Neural progenitor cell (in vitro differentiated cells): ENCODE data around the gene C4B.

Experiments
- CTCF ChIP-seq: fragments of 200-600 bp; sonication (generic); IDR thresholded peaks from 2 replicates; pipeline ENCODE4 v1.5.1; 2017; ENCODE audit warnings: antibody characterized with exemption, mild to moderate bottlenecking
- EZH2phosphoT487 ChIP-seq: fragments of 200-600 bp; sonication (generic); IDR thresholded peaks from 2 replicates; pipeline ENCODE4 v1.6.1; 2017; ENCODE audit warnings: antibody characterized with exemption

DNA sequence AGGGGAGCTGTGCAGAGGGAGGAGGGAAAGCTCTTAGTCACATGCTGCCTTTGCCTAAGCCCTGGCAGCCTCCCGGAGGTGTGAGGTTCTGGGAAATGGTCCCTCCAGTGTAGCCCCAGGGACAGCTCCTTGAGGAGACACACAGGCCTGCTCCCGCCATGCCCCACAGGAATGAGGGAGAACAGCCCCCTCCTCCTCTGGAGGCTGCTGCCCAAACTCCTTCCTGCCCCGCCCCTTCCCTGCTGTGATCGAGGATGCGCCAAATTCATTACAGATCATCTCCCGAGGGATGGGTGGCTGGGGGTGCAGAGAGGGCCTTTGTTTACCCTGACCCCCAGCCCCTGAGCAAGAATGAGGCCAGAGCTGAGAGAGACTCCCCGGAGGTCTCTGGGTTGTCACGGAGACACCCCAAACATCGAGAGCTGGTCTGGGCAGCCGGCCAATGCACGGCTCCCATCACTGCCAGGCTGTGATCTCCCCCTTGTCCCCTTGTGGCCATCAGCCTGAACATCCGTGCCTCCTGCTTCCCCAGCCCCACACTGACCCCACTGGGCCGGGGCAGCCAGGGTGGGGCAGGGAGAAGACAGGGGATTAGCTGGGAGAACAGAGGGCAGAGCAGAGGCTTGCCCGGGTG is 32.0 kb downstream of the C4B start:
- TF ChIP-seq CTCF (no peak), EZH2phosphoT487 (no peak)
